NK-92 (cell line): Measurements from ENCODE around the gene RPS6KA2.

Experiments
- DNase-seq: peaks from one replicate; lab custom pipeline; 2025; ENCODE audit not compliant: unreplicated experiment; lab: John Stamatoyannopoulos, UW

RPS6KA2 gene

GRCh38 chr6:166454692-166455515 lies 172.1 kb downstream of the RPS6KA2 start:
- DNase-seq, result no peak

GRCh38 chr6:166453651-166454050 lies 173.4 kb downstream of the RPS6KA2 start:
- DNase-seq, result no peak

DNA sequence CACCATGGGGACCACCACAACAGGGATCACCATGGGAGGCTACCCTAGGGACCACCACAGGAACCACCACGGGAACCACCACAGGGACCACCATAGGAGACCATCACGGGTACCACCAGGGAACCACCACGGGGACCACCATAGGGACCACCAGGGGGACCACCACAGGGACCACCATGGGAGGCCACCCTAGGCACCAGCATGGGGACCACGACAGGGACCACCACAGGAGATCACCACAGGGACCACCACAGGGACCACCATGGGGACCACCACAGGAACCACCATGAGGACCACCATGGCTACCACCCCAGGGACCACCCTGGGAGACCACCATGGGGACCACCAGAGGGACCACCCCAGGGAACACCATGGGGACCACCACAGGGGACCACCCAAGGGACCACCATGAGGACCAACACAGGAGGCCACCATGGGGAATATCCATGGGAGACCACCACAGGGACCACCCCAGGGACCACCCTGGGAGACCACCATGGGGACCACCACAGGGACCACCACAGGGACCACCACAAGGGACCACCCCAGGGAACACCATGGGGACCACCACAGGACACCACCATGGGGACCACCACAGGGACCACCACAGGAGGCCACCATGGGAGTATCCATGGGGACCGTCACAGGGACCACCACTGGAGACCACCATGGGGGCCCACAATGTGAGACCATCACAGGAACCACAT lies 176.7 kb downstream of the RPS6KA2 start:
- DNase-seq, result no peak

- no peak for DNase-seq
Measured at GRCh38 chr6:166449641-166450040, 177.4 kb downstream of the RPS6KA2 start.

DNA sequence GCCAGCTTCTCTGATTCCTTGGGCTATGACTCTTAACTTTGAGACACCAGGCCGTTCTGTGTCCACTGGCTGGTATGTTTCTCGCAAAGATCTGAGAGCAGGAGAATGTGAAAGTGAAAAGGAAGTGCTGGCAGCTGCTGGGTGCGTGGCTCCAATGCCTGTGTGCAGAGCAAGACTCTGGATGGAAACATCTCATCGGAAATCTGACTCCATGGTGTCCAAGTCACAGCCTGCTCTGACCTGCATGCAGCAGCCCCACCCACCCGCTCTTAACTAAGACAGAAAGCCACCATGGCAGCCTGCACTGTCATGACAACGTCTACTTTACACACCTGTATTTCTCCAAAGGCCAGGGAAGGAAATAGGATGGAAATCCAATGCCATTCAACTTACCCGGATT lies 178.0 kb downstream of the RPS6KA2 start:
- no peak for DNase-seq

GRCh38 chr6:166448432-166448831 lies 178.6 kb downstream of the RPS6KA2 start:
- DNase-seq, result no peak

GRCh38 chr6:166446567-166447065 lies 180.4 kb downstream of the RPS6KA2 start:
- no peak for DNase-seq

DNA sequence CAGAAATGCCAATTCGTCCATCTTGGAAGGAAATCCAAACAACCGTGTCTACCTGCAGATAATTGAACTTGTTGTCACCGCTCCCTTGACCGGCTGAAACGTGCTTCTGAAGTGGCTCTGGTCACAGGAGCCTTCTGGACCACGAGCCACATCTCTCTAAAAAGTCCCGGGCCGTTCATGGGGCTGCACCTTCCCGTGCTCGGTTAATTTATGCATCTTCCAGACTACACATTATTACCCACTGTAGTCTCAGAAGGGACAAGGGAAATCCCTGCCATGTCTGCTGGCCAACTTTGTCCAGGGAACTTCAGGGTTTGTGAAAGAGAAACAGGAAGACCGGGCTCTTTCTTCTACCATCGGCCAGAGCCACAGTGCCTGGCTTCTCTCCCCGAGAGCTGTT lies 180.9 kb downstream of the RPS6KA2 start:
- no peak for DNase-seq

DNA sequence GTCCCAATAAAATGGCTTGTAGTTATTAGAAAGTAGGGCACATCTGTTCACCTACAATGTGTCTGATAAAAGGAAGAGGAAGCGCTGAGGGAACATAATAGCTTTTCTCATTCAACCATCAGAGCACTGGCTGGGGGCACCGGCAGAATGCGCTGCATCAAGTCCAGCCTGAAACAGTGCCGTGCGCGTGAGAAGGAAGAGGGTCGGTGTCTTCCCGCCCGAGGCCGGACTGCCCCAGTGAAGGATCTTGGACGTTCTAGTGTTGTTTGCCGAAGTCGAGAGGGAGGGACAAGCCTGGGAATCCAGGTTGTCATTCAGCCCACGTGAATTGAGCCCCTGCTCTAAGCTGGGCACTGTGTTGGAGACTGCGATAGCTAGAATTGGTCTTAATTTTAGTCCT lies 182.6 kb downstream of the RPS6KA2 start:
- DNase-seq, result no peak

DNA sequence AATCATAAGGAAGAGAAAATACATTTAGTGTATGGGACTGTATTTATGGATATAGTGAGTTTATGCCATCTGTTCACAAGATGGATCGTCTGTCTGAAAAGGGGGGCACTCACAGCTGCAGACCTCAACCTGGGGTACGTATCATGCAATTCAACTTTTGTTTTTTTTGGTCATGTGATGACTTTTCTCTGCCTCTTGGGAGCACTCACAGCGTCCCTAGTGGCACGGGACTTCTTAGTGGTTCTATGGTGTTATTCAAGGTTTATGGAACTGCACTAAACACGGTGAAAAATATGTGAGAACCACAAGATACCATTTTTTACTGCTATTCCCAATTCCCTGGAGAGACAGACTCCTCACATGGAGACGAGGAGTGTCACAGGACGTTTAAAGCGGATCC lies 183.9 kb downstream of the RPS6KA2 start:
- DNase-seq, result no peak

- no peak for DNase-seq
Measured at GRCh38 chr6:166442131-166442685, 184.8 kb downstream of the RPS6KA2 start.

GRCh38 chr6:166441325-166442078 lies 185.5 kb downstream of the RPS6KA2 start:
- DNase-seq, result no peak

DNA sequence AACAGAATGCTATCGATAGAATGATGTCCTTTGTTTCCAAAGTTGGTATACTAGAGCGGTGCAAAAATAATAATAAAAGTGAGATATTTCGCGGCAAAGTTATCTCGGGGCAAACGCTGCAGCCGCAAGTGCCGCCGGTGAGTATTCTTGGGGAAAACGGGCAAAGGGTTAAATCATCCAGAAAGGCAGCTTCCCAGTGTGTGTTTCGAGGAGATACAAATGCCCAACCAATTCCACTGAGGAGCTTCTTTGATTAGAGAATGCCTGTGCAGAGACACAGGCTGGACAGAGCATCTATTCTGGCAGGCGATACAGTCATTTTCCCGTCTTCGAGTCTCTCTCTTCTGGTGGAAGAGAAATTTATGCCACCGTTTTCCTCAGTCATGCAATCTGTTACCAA lies 186.3 kb downstream of the RPS6KA2 start:
- DNase-seq, result no peak

DNA sequence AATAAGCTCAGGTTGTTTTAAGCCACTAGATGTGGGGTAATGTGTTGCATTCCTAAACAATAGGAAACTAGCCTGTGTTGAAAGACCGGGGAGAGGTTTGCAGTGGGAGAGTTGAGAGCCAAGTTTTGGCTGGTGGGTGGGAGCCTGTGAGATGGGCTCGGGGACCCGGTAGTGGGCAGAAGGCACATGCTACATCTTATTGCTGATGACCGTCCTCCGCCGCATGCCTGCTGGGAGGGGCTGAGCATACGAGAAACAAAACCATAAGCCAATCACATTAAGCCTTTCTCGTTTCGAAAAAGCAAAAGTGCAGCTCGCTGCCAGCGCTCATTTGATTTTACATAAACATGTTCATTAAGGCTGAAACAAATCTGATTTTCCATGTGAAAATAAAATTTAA lies 186.9 kb downstream of the RPS6KA2 start:
- DNase-seq, result no peak

GRCh38 chr6:166439366-166440091 lies 187.5 kb downstream of the RPS6KA2 start:
- DNase-seq, result no peak

- DNase-seq, result no peak
Measured at GRCh38 chr6:166438211-166438861, 188.7 kb downstream of the RPS6KA2 start.

GRCh38 chr6:166437661-166438060 lies 189.4 kb downstream of the RPS6KA2 start:
- no peak for DNase-seq

DNA sequence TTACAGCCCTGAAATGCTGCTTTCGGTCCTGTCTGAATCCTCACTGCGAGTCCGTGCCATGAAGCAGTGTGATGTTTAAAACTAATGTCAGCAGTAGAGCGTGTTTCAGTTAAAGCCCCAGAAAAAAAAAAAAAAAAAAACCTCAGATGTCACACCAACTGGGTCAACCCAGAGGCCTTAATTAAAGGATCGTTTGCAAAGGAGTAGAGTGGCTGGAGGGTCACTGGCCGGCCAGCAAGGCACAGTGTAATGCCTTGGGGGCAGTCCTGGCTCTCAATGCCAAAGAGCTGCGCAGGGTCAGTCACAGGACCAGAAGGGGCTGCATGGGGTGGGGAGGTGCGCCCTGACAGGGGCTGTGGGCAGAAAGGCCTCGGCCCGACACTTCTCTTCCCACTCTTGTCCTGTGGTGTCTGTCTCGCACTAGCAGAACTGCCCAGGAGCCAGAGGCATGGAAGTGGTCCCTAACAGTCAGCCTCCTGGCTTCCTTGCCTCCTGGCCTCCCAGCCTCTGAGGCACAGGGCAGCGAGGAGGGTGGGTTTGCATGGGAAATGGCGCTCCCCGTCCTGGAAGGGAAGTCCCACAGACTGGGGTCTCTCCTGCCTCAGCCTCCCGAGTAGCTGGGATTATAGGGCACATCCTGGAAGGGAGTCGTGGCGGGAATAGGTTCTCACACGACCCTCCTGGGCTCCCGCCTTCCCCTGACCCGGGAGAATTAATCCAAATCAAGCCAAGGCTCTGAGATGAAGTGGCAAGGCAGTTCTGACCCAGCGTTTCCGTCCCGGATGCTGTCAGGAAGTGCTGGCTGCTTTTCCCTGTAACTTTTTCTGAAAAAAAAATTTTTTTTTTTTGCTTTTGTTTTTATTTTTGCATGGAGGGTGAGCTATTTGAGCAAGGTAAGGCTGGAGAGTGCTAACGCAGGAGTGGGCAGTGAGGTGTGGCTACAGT lies 190.6 kb downstream of the RPS6KA2 start:
- no peak for DNase-seq

- no peak for DNase-seq
Measured at GRCh38 chr6:166435574-166435973, 191.5 kb downstream of the RPS6KA2 start.
